Neural cell (in vitro differentiated cells): ENCODE results near the gene RNU6-8. TPM values are rescaled to one million over a fixed set of nuclear protein-coding genes. Genes with fewer than 3 reads are reported as not detected.

Experiments
- H2AFZ ChIP-seq: fragments of 200-600, 300-800 bp; sonication (generic), shearing (Covaris generic); 2 replicates; pipeline ENCODE4 v1.6.0; 2014; ENCODE audit warnings: low read depth, mild to moderate bottlenecking, antibody characterized with exemption, low read length, moderate library complexity
- H3F3A ChIP-seq: fragments of 200-600 bp; shearing (Covaris generic); 2 replicates; pipeline ENCODE4 v1.6.1; 2016; ENCODE audit warnings: mild to moderate bottlenecking, moderate library complexity, mixed read lengths, antibody characterized with exemption, low read length; ENCODE audit not compliant: insufficient read depth, poor library complexity, severe bottlenecking
- H3K27ac ChIP-seq: fragments of 200-600, 300-800 bp; sonication (generic), shearing (Covaris generic); 2 replicates; pipeline ENCODE4 v1.5.1; 2014; ENCODE audit warnings: mild to moderate bottlenecking, low read length, moderate library complexity
- H3K27me3 ChIP-seq: fragments of 300-800, 200-600 bp; sonication (generic), shearing (Covaris generic); 2 replicates; pipeline ENCODE4 v1.6.0; 2014; ENCODE audit warnings: mild to moderate bottlenecking, low read depth, low read length, moderate library complexity; ENCODE audit not compliant: insufficient read depth
- H3K36me3 ChIP-seq: fragments of 300-800, 200-600 bp; sonication (generic), shearing (Covaris generic); 2 replicates; pipeline ENCODE4 v1.5.1; 2014; ENCODE audit warnings: mild to moderate bottlenecking, antibody characterized with exemption, low read length, moderate library complexity; ENCODE audit not compliant: insufficient read depth
- H3K4me2 ChIP-seq: fragments of 300-800, 200-600 bp; sonication (generic), shearing (Covaris generic); 2 replicates; pipeline ENCODE4 v1.6.0; 2014; ENCODE audit warnings: mild to moderate bottlenecking, low read length
- H3K4me3 ChIP-seq: fragments of 300-800, 200-600 bp; sonication (generic), shearing (Covaris generic); 2 replicates; pipeline ENCODE4 v1.5.1; 2014; ENCODE audit warnings: mild to moderate bottlenecking, low read length, moderate library complexity
- H3K79me2 ChIP-seq: fragments of 200-600 bp; shearing (Covaris generic); replicated peaks from 2 replicates; pipeline ENCODE4 v1.6.0; 2014; ENCODE audit warnings: mild to moderate bottlenecking, low read length, moderate library complexity; ENCODE audit not compliant: insufficient read depth
- H3K9ac ChIP-seq: fragments of 300-800, 200-600 bp; sonication (generic), shearing (Covaris generic); 2 replicates; pipeline ENCODE4 v1.6.1; 2016; ENCODE audit warnings: mild to moderate bottlenecking, low read length, mixed read lengths
- H3K9me2 ChIP-seq: fragments of 200-600 bp; shearing (Covaris generic); 2 replicates; pipeline ENCODE4 v1.6.1; 2016; ENCODE audit warnings: mild to moderate bottlenecking, low read length, mixed read lengths; ENCODE audit not compliant: insufficient read depth
- H3K9me3 ChIP-seq: fragments of 200-600, 300-800 bp; sonication (generic), shearing (Covaris generic); 2 replicates; pipeline ENCODE4 v1.6.1; 2016; ENCODE audit warnings: mild to moderate bottlenecking, mixed run types, low read length, moderate library complexity, mixed read lengths
- H4K20me1 ChIP-seq: fragments of 200-600 bp; shearing (Covaris generic); 2 replicates; pipeline ENCODE4 v1.6.1; 2016; ENCODE audit warnings: mild to moderate bottlenecking, mixed run types; ENCODE audit not compliant: insufficient read depth
- EP300 ChIP-seq: fragments of 450-650 bp; conservative IDR thresholded peaks from 2 replicates; pipeline ENCODE4 v1.6.1; 2014; ENCODE audit warnings: antibody characterized with exemption, mild to moderate bottlenecking, moderate library complexity; ENCODE audit not compliant: poor library complexity, severe bottlenecking
- EZH2 ChIP-seq: fragments of 200-600, 300-800 bp; shearing (Covaris generic), sonication (generic); IDR thresholded peaks from 2 replicates; pipeline ENCODE4 v1.6.1; 2014; ENCODE audit warnings: antibody characterized with exemption, low read length, borderline replicate concordance, mild to moderate bottlenecking; ENCODE audit not compliant: insufficient read depth, poor library complexity, severe bottlenecking
- MXI1 ChIP-seq: fragments of 450-650 bp; conservative IDR thresholded peaks from 2 replicates; pipeline ENCODE4 v1.6.1; 2014; ENCODE audit warnings: antibody characterized with exemption, mild to moderate bottlenecking; ENCODE audit not compliant: poor library complexity, severe bottlenecking
- POLR2AphosphoS5 ChIP-seq: IDR thresholded peaks from 2 replicates; pipeline ENCODE4 v1.6.1; 2012
- RAD21 ChIP-seq: fragments of 450-650 bp; conservative IDR thresholded peaks from 2 replicates; pipeline ENCODE4 v1.6.1; 2014; ENCODE audit warnings: antibody characterized with exemption, mild to moderate bottlenecking, moderate library complexity
- SMC3 ChIP-seq: fragments of 450-650 bp; conservative IDR thresholded peaks from 2 replicates; pipeline ENCODE4 v1.6.1; 2014; ENCODE audit warnings: antibody characterized with exemption, mild to moderate bottlenecking, moderate library complexity; ENCODE audit not compliant: poor library complexity
- TAF1 ChIP-seq: IDR thresholded peaks from 2 replicates; pipeline ENCODE4 v1.6.1; 2012; ENCODE audit warnings: low read depth
- polyA plus RNA-seq: library from polyadenylated mRNA; depleted of rRNA; stranded (reverse); fragments of >200 nt; gene quantifications from 2 replicates; pipeline ENCODE4 v1.2.3, GENCODE V29; 2014
- TF ChIP-seq, protein P1 (sequence below): IDR thresholded peaks from 2 replicates; pipeline ENCODE4 v1.6.1; 2012; ENCODE audit warnings: borderline replicate concordance
- TF ChIP-seq, protein P2 (sequence below): fragments of 450-650 bp; IDR thresholded peaks from 2 replicates; pipeline ENCODE4 v1.5.1; 2014; ENCODE audit warnings: antibody characterized with exemption, mild to moderate bottlenecking, moderate library complexity; ENCODE audit not compliant: poor library complexity, severe bottlenecking

RNU6-8 gene
- polyA plus RNA-seq, 1 donor from 2014 or later, result not detected

DNA sequence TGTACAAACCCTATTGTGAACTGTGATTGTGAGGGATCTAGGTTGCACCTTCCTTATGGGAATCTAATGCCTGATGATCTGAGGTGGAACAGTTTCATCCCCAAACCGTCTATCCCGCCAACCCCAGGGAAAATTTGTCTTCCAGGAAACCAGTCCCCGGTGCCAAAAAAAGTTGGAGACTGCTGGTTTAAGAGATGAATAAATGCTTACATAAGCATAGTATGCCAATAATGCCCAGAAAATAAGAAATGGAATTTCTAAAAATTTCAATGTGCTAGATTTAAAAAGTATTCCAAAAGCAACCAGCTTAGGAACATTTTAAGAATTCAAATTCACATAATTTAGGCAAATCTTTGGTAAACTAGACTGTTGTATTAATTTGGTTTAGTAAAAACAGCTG lies 5.4 kb upstream of the RNU6-8 start:
- Histone ChIP-seq H2AFZ (no peak overlapping the region), H3K9me3 (no peaks in the 10 kb centered on the region), H4K20me1 (no peaks in the 10 kb centered on the region), H3F3A (no peaks in the 10 kb centered on the region), H3K27me3 (no peaks in the 10 kb centered on the region), H3K79me2 (no peaks in the 10 kb centered on the region), H3K4me3 (no peak overlapping the region), H3K4me2 (no peak overlapping the region), H3K9me2 (no peaks in the 10 kb centered on the region), H3K9ac (no peak overlapping the region), H3K36me3 (no peaks in the 10 kb centered on the region), H3K27ac (no peak overlapping the region)
- TF ChIP-seq EP300 (no peak), TAF1 (no peak), EZH2 (no peak), POLR2AphosphoS5 (no peak), RAD21 (no peak), SMC3 (no peak)
- TF ChIP-seq, protein P1, sequence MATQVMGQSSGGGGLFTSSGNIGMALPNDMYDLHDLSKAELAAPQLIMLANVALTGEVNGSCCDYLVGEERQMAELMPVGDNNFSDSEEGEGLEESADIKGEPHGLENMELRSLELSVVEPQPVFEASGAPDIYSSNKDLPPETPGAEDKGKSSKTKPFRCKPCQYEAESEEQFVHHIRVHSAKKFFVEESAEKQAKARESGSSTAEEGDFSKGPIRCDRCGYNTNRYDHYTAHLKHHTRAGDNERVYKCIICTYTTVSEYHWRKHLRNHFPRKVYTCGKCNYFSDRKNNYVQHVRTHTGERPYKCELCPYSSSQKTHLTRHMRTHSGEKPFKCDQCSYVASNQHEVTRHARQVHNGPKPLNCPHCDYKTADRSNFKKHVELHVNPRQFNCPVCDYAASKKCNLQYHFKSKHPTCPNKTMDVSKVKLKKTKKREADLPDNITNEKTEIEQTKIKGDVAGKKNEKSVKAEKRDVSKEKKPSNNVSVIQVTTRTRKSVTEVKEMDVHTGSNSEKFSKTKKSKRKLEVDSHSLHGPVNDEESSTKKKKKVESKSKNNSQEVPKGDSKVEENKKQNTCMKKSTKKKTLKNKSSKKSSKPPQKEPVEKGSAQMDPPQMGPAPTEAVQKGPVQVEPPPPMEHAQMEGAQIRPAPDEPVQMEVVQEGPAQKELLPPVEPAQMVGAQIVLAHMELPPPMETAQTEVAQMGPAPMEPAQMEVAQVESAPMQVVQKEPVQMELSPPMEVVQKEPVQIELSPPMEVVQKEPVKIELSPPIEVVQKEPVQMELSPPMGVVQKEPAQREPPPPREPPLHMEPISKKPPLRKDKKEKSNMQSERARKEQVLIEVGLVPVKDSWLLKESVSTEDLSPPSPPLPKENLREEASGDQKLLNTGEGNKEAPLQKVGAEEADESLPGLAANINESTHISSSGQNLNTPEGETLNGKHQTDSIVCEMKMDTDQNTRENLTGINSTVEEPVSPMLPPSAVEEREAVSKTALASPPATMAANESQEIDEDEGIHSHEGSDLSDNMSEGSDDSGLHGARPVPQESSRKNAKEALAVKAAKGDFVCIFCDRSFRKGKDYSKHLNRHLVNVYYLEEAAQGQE, result no peak
- TF ChIP-seq, protein P2, sequence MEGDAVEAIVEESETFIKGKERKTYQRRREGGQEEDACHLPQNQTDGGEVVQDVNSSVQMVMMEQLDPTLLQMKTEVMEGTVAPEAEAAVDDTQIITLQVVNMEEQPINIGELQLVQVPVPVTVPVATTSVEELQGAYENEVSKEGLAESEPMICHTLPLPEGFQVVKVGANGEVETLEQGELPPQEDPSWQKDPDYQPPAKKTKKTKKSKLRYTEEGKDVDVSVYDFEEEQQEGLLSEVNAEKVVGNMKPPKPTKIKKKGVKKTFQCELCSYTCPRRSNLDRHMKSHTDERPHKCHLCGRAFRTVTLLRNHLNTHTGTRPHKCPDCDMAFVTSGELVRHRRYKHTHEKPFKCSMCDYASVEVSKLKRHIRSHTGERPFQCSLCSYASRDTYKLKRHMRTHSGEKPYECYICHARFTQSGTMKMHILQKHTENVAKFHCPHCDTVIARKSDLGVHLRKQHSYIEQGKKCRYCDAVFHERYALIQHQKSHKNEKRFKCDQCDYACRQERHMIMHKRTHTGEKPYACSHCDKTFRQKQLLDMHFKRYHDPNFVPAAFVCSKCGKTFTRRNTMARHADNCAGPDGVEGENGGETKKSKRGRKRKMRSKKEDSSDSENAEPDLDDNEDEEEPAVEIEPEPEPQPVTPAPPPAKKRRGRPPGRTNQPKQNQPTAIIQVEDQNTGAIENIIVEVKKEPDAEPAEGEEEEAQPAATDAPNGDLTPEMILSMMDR, result no peak

DNA sequence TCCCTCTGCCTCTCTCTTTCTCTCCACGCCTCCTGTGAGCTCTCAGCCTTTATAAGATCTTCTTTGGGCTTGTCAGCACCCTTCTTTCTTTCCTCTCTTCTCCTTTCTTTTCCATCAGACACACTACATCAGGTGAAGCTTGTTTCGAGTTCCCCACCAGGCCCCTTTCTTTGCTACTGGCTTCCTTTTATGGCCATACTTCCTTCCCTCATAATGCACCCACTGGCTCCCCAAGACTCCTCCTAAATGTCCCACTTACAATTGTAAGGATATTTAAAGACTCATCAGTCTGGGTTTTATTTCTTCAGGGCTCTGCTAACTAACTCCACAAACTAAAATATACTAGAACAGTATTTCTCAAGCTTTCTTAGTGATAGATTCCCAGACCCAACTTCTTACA lies 3.5 kb upstream of the RNU6-8 start:
- no peaks in the 10 kb centered on the region for H3K79me2 ChIP-seq
- H3K9me2 ChIP-seq, result no peaks in the 10 kb centered on the region
- no peaks in the 10 kb centered on the region for H3K9me3 ChIP-seq
- H3F3A ChIP-seq, result peaks cover 8% of the 10 kb centered on the region
- TF ChIP-seq EP300 (no peak), RAD21 (no peak), TAF1 (no peak), POLR2AphosphoS5 (no peak), MXI1 (no peak), EZH2 (no peak), SMC3 (no peak)
- TF ChIP-seq, protein P2, result no peak
- TF ChIP-seq, protein P1, result no peak
- no peak overlapping the region for H3K4me2 ChIP-seq
- H3K36me3 ChIP-seq, result no peaks in the 10 kb centered on the region
- H3K27ac ChIP-seq, result no peak overlapping the region
- no peaks in the 10 kb centered on the region for H4K20me1 ChIP-seq
- no peak overlapping the region for H3K4me3 ChIP-seq
- no peaks in the 10 kb centered on the region for H3K27me3 ChIP-seq
- H3K9ac ChIP-seq, result no peak overlapping the region
- H2AFZ ChIP-seq, result no peak overlapping the region
